Fibroblast of upper back skin (primary cell): ENCODE measurements around the gene RDM1.
"Not testable (repeated sequence)": the region's sequence is repeated elsewhere in the genome, so short reads cannot be mapped to it uniquely, and the experiment has no call there.

Experiments
- DNase-seq: peaks from one replicate; pipeline ENCODE4 v3.0.0-alpha.2; 2013

Gene RDM1

DNA sequence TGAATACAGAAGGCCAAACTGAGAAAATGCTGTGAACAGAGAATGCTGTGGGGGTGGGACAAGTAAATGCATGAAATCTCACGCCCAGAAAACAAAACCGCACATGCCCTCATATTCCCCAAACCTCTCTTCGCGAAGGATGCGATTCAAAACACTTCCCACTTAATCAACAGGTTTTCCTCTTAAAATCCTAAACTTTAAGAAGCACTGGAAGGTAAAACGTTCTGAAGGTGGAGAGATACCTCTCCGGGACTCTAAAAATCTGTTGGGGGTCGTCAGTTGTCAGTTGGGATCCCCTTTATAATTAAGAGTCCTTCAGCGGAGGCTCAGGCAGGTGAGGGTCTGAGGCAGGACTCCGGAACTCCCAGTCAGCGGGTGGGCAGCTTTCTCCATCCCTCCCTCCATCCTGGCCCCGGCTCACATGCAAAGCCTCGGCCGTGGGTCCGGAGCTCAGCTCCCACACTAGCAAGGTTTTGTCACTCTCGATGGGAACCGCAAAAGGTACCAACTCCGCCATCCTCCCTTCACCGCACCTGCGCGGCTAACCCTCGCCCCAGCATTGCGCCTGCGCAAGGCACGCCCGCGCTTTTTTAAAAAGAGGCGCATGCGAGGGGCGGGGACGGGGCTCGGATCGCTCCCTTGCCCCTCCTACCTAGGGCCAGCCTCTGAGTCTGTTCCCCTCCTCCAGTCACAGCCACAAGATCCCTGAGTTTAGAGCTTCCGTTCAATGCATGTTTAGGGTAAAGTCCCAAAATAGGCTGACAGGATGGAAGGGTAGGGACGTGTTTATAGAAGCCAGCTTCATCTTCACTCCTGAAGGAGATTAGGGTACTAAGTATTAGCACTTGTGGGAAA, at the start of gene RDM1:
TSS of gene RDM1 (minus strand) at position 563 of the 855 bp plus-strand sequence. CDS start at position 517, 46 bp downstream.
- peak; percentile 51 for DNase-seq

- no peak for DNase-seq
These were observed 47.8 kb upstream of the RDM1 start for GRCh38 chr17:35978346-35978745.

GRCh38 chr17:35977509-35977908, 46.9 kb upstream of the RDM1 start:
- no peak for DNase-seq

DNA sequence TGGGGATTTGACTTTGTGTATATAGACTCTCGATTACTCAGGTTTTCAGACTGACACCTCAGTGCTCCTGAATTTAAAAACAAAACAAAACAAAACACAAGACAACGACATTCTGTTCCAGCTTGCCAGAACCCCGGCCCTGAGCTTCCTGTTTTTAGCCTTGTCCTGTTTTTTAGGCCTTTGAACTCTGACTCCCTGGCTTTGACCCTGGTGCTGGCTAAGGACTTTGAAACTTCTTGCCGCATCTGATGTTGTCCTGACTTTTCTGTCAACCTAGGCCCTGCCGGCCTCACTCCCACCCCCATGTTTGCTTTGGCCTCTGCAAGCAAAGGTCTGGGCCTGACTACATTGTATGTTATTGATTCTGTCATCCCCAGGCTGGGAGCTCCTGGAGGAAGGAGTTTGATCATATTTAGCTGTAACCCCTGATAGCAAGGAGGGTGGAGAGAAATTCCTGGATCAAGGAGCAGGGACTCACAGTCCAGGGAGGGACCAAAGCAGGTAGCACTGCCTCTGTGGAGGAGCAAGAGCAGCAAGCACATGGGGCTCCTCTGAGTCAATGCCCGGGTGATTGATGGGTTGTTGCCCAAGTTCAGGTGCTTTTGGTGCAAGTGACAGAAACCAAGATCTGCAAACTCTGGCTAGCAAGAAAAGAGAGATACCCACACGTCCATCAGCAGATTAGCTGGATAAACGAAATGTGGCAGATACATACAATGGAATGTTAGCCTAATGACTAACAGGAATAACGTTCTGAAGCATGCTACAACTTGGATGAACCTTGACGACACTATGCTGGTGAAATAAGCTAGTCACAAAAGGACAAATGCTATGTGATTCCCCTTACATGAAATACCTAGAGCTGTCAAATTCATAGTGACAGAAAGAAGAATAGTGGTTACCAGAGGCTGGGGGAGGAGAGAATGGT, 43.0 kb upstream of the RDM1 start:
- peak; percentile 2 for DNase-seq

DNA sequence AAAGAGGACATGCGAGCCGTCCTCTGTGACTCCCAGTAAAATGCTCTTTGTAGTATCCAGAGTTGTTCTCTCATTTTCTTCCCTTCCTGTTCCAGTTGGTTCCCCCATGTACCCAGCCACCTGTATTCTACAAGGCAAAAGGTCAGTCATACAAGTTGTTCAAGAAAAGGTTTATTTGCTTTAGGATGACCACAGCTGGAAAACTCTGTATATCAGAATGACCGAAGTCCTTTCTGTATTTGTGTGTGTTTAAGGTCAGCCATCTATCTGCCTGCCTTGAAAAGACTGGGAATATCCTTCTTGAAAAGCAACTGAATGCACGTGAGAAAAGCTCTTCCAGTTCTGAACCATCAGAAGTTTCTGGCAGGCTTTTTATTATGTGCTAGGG, 42.4 kb upstream of the RDM1 start:
- DNase-seq: no peak

DNA sequence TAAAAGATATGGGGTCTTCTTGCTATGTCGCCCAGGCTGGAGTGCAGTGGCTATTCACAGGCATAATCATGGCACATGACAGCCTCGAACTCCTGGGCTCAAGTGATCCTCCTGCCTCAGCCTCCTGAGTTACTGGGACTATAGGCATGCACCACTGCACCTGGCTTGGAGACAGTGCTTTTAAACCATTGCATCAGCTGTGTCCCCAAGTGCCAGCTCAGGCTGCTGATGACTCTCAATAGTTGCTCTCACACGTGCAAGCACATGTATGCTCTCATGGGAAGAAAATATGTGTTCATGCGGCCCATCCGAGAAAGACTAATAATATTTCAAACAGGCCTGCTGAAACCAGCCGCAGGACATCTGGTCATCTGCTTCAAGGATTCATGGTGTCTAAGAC, 42.0 kb upstream of the RDM1 start:
- DNase-seq: no peak

DNA sequence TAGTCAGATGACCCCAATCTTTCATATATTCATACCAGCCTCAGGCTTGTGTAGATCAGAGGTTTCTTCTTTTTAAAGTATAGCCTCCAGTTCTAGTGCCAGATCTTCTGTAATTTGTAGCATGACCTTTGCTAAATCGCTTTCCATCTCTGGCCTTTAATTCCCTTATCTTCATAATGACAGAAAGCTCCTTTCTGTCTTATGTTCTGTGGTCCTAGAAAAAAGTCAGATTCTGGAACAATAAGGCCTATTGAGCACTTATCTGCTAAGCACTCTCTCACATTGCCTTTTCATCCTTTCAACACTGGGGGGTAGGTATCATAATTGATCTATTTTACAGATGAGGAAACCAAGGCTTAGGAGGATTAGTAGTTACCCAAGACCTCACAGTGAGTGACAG, 41.5 kb upstream of the RDM1 start:
- DNase-seq: no peak

GRCh38 chr17:35969558-35970380, 39.2 kb upstream of the RDM1 start:
- peak; percentile 70 for DNase-seq

DNA sequence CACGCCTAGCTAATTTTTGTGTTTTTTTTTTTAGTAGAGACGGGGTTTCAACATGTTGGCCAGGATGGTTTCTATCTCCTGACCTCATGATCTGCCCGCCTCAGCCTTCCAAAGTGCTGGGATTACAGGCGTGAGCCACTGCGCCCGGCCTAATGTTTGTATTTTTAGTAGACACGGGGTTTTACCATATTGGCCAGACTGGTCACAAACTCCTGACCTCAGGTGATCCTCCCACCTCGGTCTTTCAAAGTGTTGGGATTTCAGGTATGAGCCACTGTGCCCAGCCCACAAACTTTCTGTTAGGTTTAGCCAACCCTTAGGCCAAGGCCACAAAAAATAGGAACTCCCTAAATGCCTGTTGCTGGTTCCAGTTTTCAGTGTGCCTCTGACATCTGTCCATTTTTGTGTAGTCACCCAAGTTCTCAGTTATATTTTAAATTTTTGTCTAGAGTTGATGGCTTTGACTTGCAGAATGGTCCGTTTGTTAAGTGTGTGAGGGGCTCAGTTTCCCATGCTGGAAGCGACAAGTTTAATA, 38.0 kb upstream of the RDM1 start:
- no peak for DNase-seq

GRCh38 chr17:35965272-35965671, 34.7 kb upstream of the RDM1 start:
- no peak for DNase-seq

- DNase-seq: no peak
These were observed 33.1 kb upstream of the RDM1 start for GRCh38 chr17:35963663-35964062.

GRCh38 chr17:35953720-35954119, 23.1 kb upstream of the RDM1 start:
- no peak for DNase-seq

GRCh38 chr17:35949401-35949800, 18.8 kb upstream of the RDM1 start:
- no peak for DNase-seq

- no peak for DNase-seq
These were observed 17.5 kb upstream of the RDM1 start for GRCh38 chr17:35948092-35948491.

- peak; percentile 32 for DNase-seq
These were observed 16.6 kb upstream of the RDM1 start for GRCh38 chr17:35947156-35947585.

DNA sequence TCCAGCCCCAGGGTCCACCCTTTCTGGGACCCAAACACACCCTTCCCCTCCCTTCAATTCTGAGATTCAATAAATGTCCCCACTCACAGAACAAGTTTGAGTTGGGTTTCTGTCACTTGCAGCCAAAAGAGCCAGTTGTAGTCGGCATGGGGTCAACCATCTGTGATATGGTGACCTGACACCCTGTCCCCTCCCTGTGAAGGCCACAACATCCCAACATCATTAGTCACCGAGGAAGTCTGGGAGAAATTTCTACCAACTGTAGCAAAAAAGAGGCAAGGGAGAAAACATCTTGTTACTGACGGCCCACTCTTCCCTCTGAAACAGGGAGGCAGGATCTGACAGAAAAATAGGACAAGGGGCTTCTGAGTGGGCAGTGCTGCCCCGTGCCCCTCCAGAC, 13.6 kb upstream of the RDM1 start:
- DNase-seq: no peak

GRCh38 chr17:35943537-35943936, 13.0 kb upstream of the RDM1 start, which contains the start of gene LYZL6:
LYZL6 (minus strand) TSS chr17:35943713; CDS start chr17:35939356, 4,357 bp downstream.
- no peak for DNase-seq

DNA sequence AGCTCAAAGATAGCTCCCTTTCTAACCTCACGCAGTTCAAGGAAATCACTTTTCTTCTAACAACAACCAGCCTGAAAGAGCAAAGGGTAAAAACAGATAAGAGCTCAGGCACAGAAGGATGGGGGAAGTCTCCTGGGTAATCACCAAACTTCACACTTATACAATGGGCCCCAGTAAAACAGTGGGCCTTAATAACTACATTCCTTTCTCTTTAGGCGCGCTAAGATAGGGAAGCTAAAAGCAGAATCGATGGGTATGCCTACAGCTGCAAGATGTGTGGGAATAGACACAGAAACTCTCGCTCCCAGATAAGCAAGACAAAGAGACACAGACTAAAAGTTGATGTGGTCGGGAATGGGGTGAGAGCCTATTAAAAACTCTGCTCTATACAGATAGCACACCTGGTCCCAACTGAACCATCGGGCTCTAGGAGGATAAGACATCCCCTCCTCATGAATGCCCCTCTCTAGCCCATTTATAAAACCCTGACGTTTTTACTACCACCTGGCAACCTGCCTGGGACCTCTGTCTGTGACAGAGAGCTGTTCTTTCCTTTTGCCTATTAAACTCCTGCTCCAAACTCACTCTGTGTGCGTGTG, 12.1 kb upstream of the RDM1 start:
- no peak for DNase-seq

DNA sequence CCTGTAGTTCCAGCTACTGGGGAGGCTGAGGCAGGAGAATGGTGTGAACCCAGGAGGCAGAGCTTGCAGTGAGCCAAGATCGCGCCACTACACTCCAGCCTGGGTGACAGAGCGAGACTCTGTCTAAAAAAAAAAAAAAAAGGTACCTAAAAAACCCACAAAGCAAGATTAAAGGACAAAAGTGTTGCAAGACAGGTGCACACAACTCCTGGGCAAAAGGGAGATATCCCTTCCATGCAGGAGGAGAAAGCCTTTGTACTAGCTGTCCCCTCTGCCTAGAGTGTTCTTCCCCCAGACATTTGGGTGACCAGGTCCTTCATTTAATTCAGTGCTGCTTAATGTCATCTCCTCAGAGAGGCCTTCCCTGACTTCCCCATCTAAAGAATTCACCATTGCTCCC, 7.9 kb upstream of the RDM1 start:
- DNase-seq: not testable (repeated sequence)

DNA sequence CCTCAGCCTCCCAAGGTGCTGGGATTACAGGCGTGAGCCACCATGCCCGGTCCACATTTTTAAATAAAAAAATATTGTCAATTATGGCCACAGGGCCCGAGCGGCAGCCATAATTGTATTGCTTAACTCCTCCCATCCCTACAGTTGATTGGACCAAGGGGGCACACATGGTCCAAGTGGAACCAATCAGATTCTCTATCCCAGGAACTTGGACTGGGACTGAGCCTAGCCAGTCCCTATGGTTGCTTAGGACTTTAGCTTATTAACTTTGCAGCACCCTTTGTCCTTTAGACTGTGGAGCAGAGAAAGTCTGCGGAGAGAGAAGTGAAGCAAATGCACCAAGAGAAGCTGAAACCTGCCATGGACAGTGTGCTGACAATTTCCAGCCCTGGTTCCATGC, 5.5 kb upstream of the RDM1 start:
- no peak for DNase-seq

GRCh38 chr17:35934760-35935159, 4.2 kb upstream of the RDM1 start:
- DNase-seq: no peak

- peak; percentile 52 for DNase-seq
These were observed 2.0 kb upstream of the RDM1 start for GRCh38 chr17:35932586-35932985.
